Measurements from ENCODE around the gene CLDND1. TPM values are rescaled to one million over a fixed set of nuclear protein-coding genes. Genes with fewer than 3 reads are reported as not detected.

CLDND1 gene
- total RNA-seq, 1 experiment from 2014 or later = 77.3 TPM

DNA sequence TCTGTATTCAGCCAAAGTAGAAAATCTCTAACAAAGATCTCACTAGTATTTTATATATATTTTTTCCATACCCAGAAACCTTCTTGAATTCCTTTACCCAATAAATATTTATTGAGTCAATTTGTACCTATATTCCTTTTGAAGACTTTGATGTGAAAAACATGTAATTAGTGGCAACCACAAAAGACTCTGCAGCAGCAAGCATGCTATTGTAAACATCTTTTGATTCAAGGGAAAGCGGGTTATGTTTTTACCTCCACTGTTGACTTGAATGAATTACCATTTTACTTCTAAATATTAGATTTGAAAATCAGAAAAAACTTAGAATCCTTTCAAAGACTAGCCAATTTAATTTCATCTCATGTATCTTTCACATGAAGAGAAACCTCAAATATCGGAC lies 11.5 kb upstream of the CLDND1 start:
- ChIA-PET POLR2A (interaction anchor here (0.5 kb wide), 1 partner anchor 587 kb away, joined by 3 read pairs; no protein-coding TSS in a partner anchor), CTCF (no interaction called here)
- DNase-seq (ENCODE audit: low read depth, low spot score) (no peak), ATAC-seq (no peak)
- intact Hi-C loops (cut with micrococcal nuclease; ENCODE audit: unreplicated experiment) = no loop called here
- Histone ChIP-seq H3K27ac (ENCODE audit: low read length) (no peak overlapping the region), H3K27me3 (ENCODE audit: control insufficient read depth, insufficient read depth, low read length) (peaks cover 20% of the 10 kb centered on the region), H3K36me3 (ENCODE audit: control insufficient read depth, insufficient read depth, low read length) (no peaks in the 10 kb centered on the region), H3K4me3 (ENCODE audit: low read depth in 2 of 2, low read length in 2 of 2) (no peak overlapping the region), H3K4me1 (ENCODE audit: control insufficient read depth, insufficient read depth, low read length) (no peaks in the 10 kb centered on the region), H3K9me3 (ENCODE audit: control insufficient read depth, insufficient read depth, low read depth, low read length) (no peaks in the 10 kb centered on the region)
- BruUV-seq (replicated peaks) = no TSS peak
- in situ Hi-C loops (cut with HindIII; ENCODE audit: low pct_unique_long_range_greater_than_20kb, low sequenced_read_pairs) = no loop called here
- TF ChIP-seq, protein P1, sequence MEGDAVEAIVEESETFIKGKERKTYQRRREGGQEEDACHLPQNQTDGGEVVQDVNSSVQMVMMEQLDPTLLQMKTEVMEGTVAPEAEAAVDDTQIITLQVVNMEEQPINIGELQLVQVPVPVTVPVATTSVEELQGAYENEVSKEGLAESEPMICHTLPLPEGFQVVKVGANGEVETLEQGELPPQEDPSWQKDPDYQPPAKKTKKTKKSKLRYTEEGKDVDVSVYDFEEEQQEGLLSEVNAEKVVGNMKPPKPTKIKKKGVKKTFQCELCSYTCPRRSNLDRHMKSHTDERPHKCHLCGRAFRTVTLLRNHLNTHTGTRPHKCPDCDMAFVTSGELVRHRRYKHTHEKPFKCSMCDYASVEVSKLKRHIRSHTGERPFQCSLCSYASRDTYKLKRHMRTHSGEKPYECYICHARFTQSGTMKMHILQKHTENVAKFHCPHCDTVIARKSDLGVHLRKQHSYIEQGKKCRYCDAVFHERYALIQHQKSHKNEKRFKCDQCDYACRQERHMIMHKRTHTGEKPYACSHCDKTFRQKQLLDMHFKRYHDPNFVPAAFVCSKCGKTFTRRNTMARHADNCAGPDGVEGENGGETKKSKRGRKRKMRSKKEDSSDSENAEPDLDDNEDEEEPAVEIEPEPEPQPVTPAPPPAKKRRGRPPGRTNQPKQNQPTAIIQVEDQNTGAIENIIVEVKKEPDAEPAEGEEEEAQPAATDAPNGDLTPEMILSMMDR (IDR thresholded peaks at IDR 0.05) = no peak
- TF ChIP-seq, protein P2, sequence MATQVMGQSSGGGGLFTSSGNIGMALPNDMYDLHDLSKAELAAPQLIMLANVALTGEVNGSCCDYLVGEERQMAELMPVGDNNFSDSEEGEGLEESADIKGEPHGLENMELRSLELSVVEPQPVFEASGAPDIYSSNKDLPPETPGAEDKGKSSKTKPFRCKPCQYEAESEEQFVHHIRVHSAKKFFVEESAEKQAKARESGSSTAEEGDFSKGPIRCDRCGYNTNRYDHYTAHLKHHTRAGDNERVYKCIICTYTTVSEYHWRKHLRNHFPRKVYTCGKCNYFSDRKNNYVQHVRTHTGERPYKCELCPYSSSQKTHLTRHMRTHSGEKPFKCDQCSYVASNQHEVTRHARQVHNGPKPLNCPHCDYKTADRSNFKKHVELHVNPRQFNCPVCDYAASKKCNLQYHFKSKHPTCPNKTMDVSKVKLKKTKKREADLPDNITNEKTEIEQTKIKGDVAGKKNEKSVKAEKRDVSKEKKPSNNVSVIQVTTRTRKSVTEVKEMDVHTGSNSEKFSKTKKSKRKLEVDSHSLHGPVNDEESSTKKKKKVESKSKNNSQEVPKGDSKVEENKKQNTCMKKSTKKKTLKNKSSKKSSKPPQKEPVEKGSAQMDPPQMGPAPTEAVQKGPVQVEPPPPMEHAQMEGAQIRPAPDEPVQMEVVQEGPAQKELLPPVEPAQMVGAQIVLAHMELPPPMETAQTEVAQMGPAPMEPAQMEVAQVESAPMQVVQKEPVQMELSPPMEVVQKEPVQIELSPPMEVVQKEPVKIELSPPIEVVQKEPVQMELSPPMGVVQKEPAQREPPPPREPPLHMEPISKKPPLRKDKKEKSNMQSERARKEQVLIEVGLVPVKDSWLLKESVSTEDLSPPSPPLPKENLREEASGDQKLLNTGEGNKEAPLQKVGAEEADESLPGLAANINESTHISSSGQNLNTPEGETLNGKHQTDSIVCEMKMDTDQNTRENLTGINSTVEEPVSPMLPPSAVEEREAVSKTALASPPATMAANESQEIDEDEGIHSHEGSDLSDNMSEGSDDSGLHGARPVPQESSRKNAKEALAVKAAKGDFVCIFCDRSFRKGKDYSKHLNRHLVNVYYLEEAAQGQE (IDR thresholded peaks at IDR 0.05; ENCODE audit: insufficient read depth in 1 of 2, low read depth in 2 of 2, low read length in 1 of 2) = no peak
- no peak for TF ChIP-seq SIN3A (IDR thresholded peaks at IDR 0.05; ENCODE audit: borderline replicate concordance, insufficient read depth, low read depth, low read length)
- no peak for TF ChIP-seq TCF7L2 (IDR thresholded peaks at IDR 0.05; ENCODE audit: low read depth, low read length)

DNA sequence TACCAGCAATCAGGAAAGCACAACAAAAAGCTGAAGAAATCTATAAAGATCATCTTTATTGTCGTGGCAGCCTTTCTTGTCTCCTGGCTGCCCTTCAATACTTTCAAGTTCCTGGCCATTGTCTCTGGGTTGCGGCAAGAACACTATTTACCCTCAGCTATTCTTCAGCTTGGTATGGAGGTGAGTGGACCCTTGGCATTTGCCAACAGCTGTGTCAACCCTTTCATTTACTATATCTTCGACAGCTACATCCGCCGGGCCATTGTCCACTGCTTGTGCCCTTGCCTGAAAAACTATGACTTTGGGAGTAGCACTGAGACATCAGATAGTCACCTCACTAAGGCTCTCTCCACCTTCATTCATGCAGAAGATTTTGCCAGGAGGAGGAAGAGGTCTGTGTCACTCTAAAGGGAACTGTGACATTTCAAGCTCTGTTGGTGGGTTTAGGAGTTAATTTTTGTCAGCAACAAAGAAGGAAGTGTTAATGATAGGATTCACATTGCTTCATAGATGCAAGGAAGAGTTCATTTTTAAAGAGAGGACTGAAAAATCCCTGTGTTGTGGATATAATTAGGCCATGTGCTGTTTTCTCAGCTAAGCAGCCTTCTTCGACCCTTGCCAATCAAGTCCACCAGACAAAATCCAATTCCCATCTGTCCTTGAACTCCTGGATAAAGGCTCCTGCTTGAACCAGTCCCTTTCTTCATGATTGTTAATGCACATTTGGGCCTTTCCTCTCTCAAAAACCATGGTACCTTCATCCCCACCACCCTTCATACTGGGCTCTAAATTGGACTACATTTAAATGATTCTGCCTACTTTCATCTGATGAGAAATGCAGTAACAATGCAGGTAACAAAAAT lies 10.2 kb upstream of the CLDND1 start:
- in situ Hi-C loops (cut with HindIII; ENCODE audit: low pct_unique_long_range_greater_than_20kb, low sequenced_read_pairs) = no loop called here
- POLR2A ChIA-PET = no interaction called here

More for the DNA sequence above, 10.2 kb upstream of the CLDND1 start:
- Histone ChIP-seq H3K36me3 (ENCODE audit: control insufficient read depth, insufficient read depth, low read length) (no peaks in the 10 kb centered on the region), H3K4me3 (ENCODE audit: low read depth in 2 of 2, low read length in 2 of 2) (no peak overlapping the region), H3K27me3 (ENCODE audit: control insufficient read depth, insufficient read depth, low read length) (peaks cover 20% of the 10 kb centered on the region), H3K4me1 (ENCODE audit: control insufficient read depth, insufficient read depth, low read length) (no peaks in the 10 kb centered on the region), H3K9me3 (ENCODE audit: control insufficient read depth, insufficient read depth, low read depth, low read length) (no peaks in the 10 kb centered on the region), H3K27ac (ENCODE audit: low read length) (no peak overlapping the region)
- intact Hi-C loops (cut with micrococcal nuclease; ENCODE audit: unreplicated experiment) = no loop called here
- TF ChIP-seq, protein P1 (IDR thresholded peaks at IDR 0.05) = no peak
- no peak for TF ChIP-seq POLR2AphosphoS5 (IDR thresholded peaks at IDR 0.05; ENCODE audit: low read depth, low read length)
- TF ChIP-seq, protein P2 (IDR thresholded peaks at IDR 0.05; ENCODE audit: insufficient read depth in 1 of 2, low read depth in 2 of 2, low read length in 1 of 2) = no peak
- no peak for TF ChIP-seq TCF7L2 (IDR thresholded peaks at IDR 0.05; ENCODE audit: low read depth, low read length)
- no peak for TF ChIP-seq SIN3A (IDR thresholded peaks at IDR 0.05; ENCODE audit: borderline replicate concordance, insufficient read depth, low read depth, low read length)
- no TSS peak for BruUV-seq (replicated peaks)
- ATAC-seq (no peak), DNase-seq (ENCODE audit: low read depth, low spot score) (no peak)
- CTCF ChIA-PET = no interaction called here

All from Panc1 (cell line).